GM23248 (cell line): ENCODE results near the gene CAMKMT. TPM values are rescaled to one million over a fixed set of nuclear protein-coding genes. Genes with fewer than 3 reads are reported as not detected.

Experiments
- DNase-seq: peaks from one replicate; pipeline ENCODE4 v3.0.0-alpha.2; 2015
- H2AFZ ChIP-seq: fragments of 200-600 bp; sonication (generic); 2 replicates; pipeline ENCODE4 v1.6.1; 2016; ENCODE audit warnings: antibody characterized with exemption
- H3F3A ChIP-seq: fragments of 200-600 bp; sonication (generic); 2 replicates; pipeline ENCODE4 v1.6.1; 2016; ENCODE audit warnings: mild to moderate bottlenecking, antibody characterized with exemption, mixed run types; ENCODE audit not compliant: insufficient read depth
- H3K27ac ChIP-seq: fragments of 200-600 bp; sonication (generic); 2 replicates; pipeline ENCODE4 v1.5.1; 2016; ENCODE audit warnings: mild to moderate bottlenecking
- H3K27me3 ChIP-seq: fragments of 200-600 bp; sonication (generic); replicated peaks from 2 replicates; pipeline ENCODE4 v1.6.1; 2016; ENCODE audit warnings: mild to moderate bottlenecking; ENCODE audit not compliant: insufficient read depth
- H3K36me3 ChIP-seq: fragments of 200-600 bp; sonication (generic); 2 replicates; pipeline ENCODE4 v1.6.1; 2016; ENCODE audit warnings: low read depth, mild to moderate bottlenecking
- H3K4me1 ChIP-seq: fragments of 200-600 bp; sonication (generic); 2 replicates; pipeline ENCODE4 v1.6.1; 2016; ENCODE audit warnings: mild to moderate bottlenecking; ENCODE audit not compliant: insufficient read depth
- H3K4me2 ChIP-seq: fragments of 200-600 bp; sonication (generic); one replicate; pipeline ENCODE4 v1.6.1; 2016; ENCODE audit warnings: mild to moderate bottlenecking; ENCODE audit not compliant: unreplicated experiment
- H3K4me3 ChIP-seq: fragments of 200-600 bp; sonication (generic); 2 replicates; pipeline ENCODE4 v1.5.1; 2016; ENCODE audit warnings: mild to moderate bottlenecking
- H3K79me2 ChIP-seq: fragments of 200-600 bp; sonication (generic); 2 replicates; pipeline ENCODE4 v1.6.1; 2016; ENCODE audit warnings: mild to moderate bottlenecking; ENCODE audit not compliant: insufficient read depth
- H3K9ac ChIP-seq: fragments of 200-600 bp; sonication (generic); 2 replicates; pipeline ENCODE4 v1.6.1; 2016; ENCODE audit warnings: mild to moderate bottlenecking
- H3K9me2 ChIP-seq: fragments of 200-600 bp; sonication (generic); 2 replicates; pipeline ENCODE4 v1.6.1; 2016; ENCODE audit warnings: mixed run types, mild to moderate bottlenecking, moderate library complexity; ENCODE audit not compliant: insufficient read depth
- H3K9me3 ChIP-seq: fragments of 200-600 bp; sonication (generic); one replicate; pipeline ENCODE4 v1.6.1; 2017; ENCODE audit warnings: low read depth
- H4K20me1 ChIP-seq: fragments of 200-600 bp; sonication (generic); 2 replicates; pipeline ENCODE4 v1.6.0; 2016; ENCODE audit not compliant: insufficient read depth
- EZH2 ChIP-seq: fragments of 200-600 bp; sonication (generic); IDR thresholded peaks from 2 replicates; pipeline ENCODE4 v1.6.1; 2018; ENCODE audit warnings: antibody characterized with exemption, mild to moderate bottlenecking; ENCODE audit not compliant: insufficient read depth, poor library complexity, severe bottlenecking
- EZH2phosphoT487 ChIP-seq: fragments of 200-600 bp; sonication (generic); IDR thresholded peaks from 2 replicates; pipeline ENCODE4 v1.6.1; 2018; ENCODE audit warnings: antibody characterized with exemption, moderate library complexity, mild to moderate bottlenecking, low read depth; ENCODE audit not compliant: insufficient read depth
- WGBS, 2 experiments: methylation state at CpG; one replicate each; pipeline ENCODE4 v1.1.6; 2015 to 2017; ENCODE audit warnings: low lambda C conversion rate in 2 of 2, low coverage in 1 of 2; ENCODE audit errors: missing lambda C conversion rate in 2 of 2; 5-methylcytosine and 5-hydroxymethylcytosine counted together
- in situ Hi-C: fragments of 300-500 bp; cut with MboI; formaldehyde crosslinking; loops from 2 replicates; pipeline ENCODE4 v1.15.0; 2020
- polyA plus RNA-seq: library from polyadenylated mRNA; unstranded; fragments of >200 nt; fragmentation: Nextera tagmentation; extraction: Ambion mirVana; gene quantifications from 2 replicates; pipeline ENCODE4 v1.2.1, GENCODE V29; 2016
- total RNA-seq: library from RNA; depleted of rRNA; stranded (reverse); fragments of >200 nt; shearing (Covaris generic); gene quantifications from 2 replicates; pipeline ENCODE4 v1.2.3, GENCODE V29; 2014

Gene CAMKMT
- total and polyA plus RNA-seq, 2 experiments from 2014 or later = 3.1 to 6.9 TPM

DNA sequence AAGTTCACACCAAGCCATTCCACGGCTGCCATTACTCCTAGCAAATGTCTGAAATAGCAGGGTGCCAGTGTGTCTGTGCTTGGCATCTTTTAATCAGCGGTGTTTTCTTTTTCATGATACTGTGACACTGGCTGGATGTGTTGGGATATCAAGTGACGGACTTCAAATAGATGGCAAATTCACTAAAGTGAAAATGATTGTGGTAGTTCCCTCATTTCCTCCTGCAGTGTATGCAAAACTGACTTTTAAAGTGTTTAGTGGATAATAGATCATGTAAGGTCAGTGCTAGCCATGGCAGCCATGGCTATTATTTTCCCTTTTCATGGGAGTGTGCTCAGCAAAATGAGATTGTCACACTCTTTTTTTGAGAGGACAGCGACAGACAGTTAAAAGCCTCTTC lies 318.2 kb downstream of the CAMKMT start:
- Histone ChIP-seq H3K9me2 (no peaks in the 10 kb centered on the region), H3K36me3 (no peaks in the 10 kb centered on the region), H3F3A (no peaks in the 10 kb centered on the region), H3K4me1 (no peaks in the 10 kb centered on the region), H4K20me1 (no peaks in the 10 kb centered on the region; the same call in 1 of the 2 replicates), H3K27me3 (no peaks in the 10 kb centered on the region), H3K4me2 (no peak overlapping the region), H3K9ac (no peak overlapping the region), H2AFZ (no peak overlapping the region), H3K27ac (no peak overlapping the region), H3K79me2 (no peaks in the 10 kb centered on the region), H3K9me3 (no peaks in the 10 kb centered on the region), H3K4me3 (no peak overlapping the region)
- in situ Hi-C loops = no loop called here
- DNase-seq = no peak
- no peak for TF ChIP-seq EZH2phosphoT487
- no peak for TF ChIP-seq EZH2
- 87 to 89% methylated on average over 4 of the region's 4 CpGs for WGBS, 2 experiments

GRCh38 chr2:44680424-44680971 lies 318.8 kb downstream of the CAMKMT start:
- H3K36me3 ChIP-seq = no peaks in the 10 kb centered on the region
- no peak for DNase-seq
- no peak overlapping the region for H3K4me3 ChIP-seq
- in situ Hi-C loops = no loop called here
- no peaks in the 10 kb centered on the region; the same call in 1 of the 2 replicates for H4K20me1 ChIP-seq
- no peaks in the 10 kb centered on the region for H3K9me3 ChIP-seq
- no peaks in the 10 kb centered on the region for H3K9me2 ChIP-seq
- TF ChIP-seq EZH2phosphoT487 = no peak
- TF ChIP-seq EZH2 = no peak
- no peak overlapping the region for H2AFZ ChIP-seq
- H3K27me3 ChIP-seq = no peaks in the 10 kb centered on the region
- 83 to 84% methylated on average over 8 of the region's 8 CpGs for WGBS, 2 experiments
- no peak overlapping the region for H3K27ac ChIP-seq
- H3K4me2 ChIP-seq = no peak overlapping the region
- no peaks in the 10 kb centered on the region for H3F3A ChIP-seq
- no peaks in the 10 kb centered on the region for H3K4me1 ChIP-seq
- no peak overlapping the region for H3K9ac ChIP-seq
- H3K79me2 ChIP-seq = no peaks in the 10 kb centered on the region

GRCh38 chr2:44680983-44681531 lies 319.3 kb downstream of the CAMKMT start:
- Histone ChIP-seq H3K9me3 (no peaks in the 10 kb centered on the region), H3K4me2 (no peak overlapping the region), H3K36me3 (no peaks in the 10 kb centered on the region), H2AFZ (no peak overlapping the region), H3K9me2 (no peaks in the 10 kb centered on the region), H3K4me3 (no peak overlapping the region), H3K27ac (no peak overlapping the region), H3F3A (no peaks in the 10 kb centered on the region), H3K79me2 (no peaks in the 10 kb centered on the region), H3K4me1 (no peaks in the 10 kb centered on the region), H4K20me1 (no peaks in the 10 kb centered on the region; the same call in 1 of the 2 replicates), H3K9ac (no peak overlapping the region), H3K27me3 (no peaks in the 10 kb centered on the region)
- in situ Hi-C loops = no loop called here
- 62 to 67% methylated on average over 5 of the region's 5 CpGs for WGBS, 2 experiments
- no peak for DNase-seq
- no peak for TF ChIP-seq EZH2phosphoT487
- no peak for TF ChIP-seq EZH2

DNA sequence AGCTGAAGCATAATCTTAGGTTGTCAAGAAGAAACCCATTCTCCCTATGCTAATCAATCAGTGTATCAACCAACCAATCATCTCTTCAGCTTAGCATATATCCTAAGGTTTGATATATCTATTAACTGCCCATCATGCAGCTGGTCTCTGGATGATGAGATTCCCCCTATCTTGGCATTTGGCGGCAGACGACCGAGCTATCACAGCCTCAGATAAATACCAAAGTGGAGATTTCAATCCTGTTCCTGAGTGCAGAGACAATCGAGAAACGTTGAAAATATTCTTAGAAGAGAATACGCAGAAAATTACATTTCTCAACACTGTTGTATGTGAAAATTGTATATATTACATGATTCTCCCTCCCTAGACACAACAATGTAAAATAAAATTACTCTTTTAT lies 320.7 kb downstream of the CAMKMT start:
- Histone ChIP-seq H3K27ac (no peak overlapping the region), H3K9ac (no peak overlapping the region), H2AFZ (no peak overlapping the region), H3K9me2 (no peaks in the 10 kb centered on the region), H3K4me3 (no peak overlapping the region), H3K9me3 (no peaks in the 10 kb centered on the region), H3K79me2 (no peaks in the 10 kb centered on the region), H3K36me3 (no peaks in the 10 kb centered on the region), H3K4me2 (no peak overlapping the region), H3K4me1 (peaks cover 7% of the 10 kb centered on the region), H4K20me1 (no peaks in the 10 kb centered on the region), H3K27me3 (no peaks in the 10 kb centered on the region), H3F3A (no peaks in the 10 kb centered on the region)
- in situ Hi-C loops = no loop called here
- WGBS, 2 experiments = 94 to 98% methylated on average over 6 of the region's 6 CpGs
- DNase-seq = no peak
- TF ChIP-seq EZH2phosphoT487 = no peak
- TF ChIP-seq EZH2 = no peak

GRCh38 chr2:44684559-44684958 lies 322.8 kb downstream of the CAMKMT start:
- DNase-seq = no peak
- H4K20me1 ChIP-seq = no peaks in the 10 kb centered on the region
- no peak overlapping the region for H3K4me2 ChIP-seq
- no peak overlapping the region for H3K9ac ChIP-seq
- no peak overlapping the region for H2AFZ ChIP-seq
- no peaks in the 10 kb centered on the region for H3K79me2 ChIP-seq
- H3K9me2 ChIP-seq = no peaks in the 10 kb centered on the region
- no peaks in the 10 kb centered on the region for H3K9me3 ChIP-seq
- no peaks in the 10 kb centered on the region for H3K36me3 ChIP-seq
- no peak overlapping the region for H3K27ac ChIP-seq
- H3K4me3 ChIP-seq = no peak overlapping the region
- peaks cover 7% of the 10 kb centered on the region for H3K4me1 ChIP-seq
- in situ Hi-C loops = no loop called here
- TF ChIP-seq EZH2phosphoT487 (no peak), EZH2 (no peak)
- no peaks in the 10 kb centered on the region for H3F3A ChIP-seq
- no peaks in the 10 kb centered on the region for H3K27me3 ChIP-seq
